H7 (cell line): ENCODE measurements around the gene UST. TPM values are rescaled to one million over a fixed set of nuclear protein-coding genes. Genes with fewer than 3 reads are reported as not detected.

Experiments used
- DNase-seq: peaks from one replicate; pipeline ENCODE4 v3.0.0; 2012
- H3K27me3 ChIP-seq: 2 replicates; pipeline ENCODE4 v1.6.0; 2011; ENCODE audit warnings: mild to moderate bottlenecking, low read length; ENCODE audit not compliant: control insufficient read depth, insufficient read depth
- H3K36me3 ChIP-seq: replicated peaks from 2 replicates; pipeline ENCODE4 v1.5.1; 2011; ENCODE audit warnings: low read length; ENCODE audit not compliant: control insufficient read depth, insufficient read depth
- H3K4me3 ChIP-seq: 2 replicates; pipeline ENCODE4 v1.5.1; 2011; ENCODE audit warnings: low read depth, mild to moderate bottlenecking, control low read depth, low read length, moderate library complexity; ENCODE audit not compliant: insufficient read depth
- total RNA-seq: library from RNA; depleted of rRNA; stranded (reverse); fragments of >200 nt; shearing (Covaris generic); gene quantifications from 2 replicates; pipeline ENCODE4 v1.2.3, GENCODE V29; 2014

UST gene
- total RNA-seq, 1 experiment from 2014 or later, result 32.6 TPM

- Histone ChIP-seq H3K27me3 (no peaks in the 10 kb centered on the region), H3K36me3 (peaks cover 2% of the 10 kb centered on the region; the same call in 1 of the 2 replicates), H3K4me3 (no peak overlapping the region)
- DNase-seq, result no peak
Measured at GRCh38 chr6:149044528-149044927, 297.7 kb downstream of the UST start.

- Histone ChIP-seq H3K36me3 (peaks cover 2% of the 10 kb centered on the region; the same call in 1 of the 2 replicates), H3K4me3 (no peak overlapping the region)
- DNase-seq, result no peak
Measured at GRCh38 chr6:149045404-149045803, 298.6 kb downstream of the UST start.

GRCh38 chr6:149046164-149046821 lies 299.5 kb downstream of the UST start:
- H3K4me3 ChIP-seq, result no peak overlapping the region

More at GRCh38 chr6:149045404-149045803, 298.6 kb downstream of the UST start:
- H3K27me3 ChIP-seq, result no peaks in the 10 kb centered on the region

GRCh38 chr6:149046822-149047246 lies 300.0 kb downstream of the UST start:
- Histone ChIP-seq H3K27me3 (no peaks in the 10 kb centered on the region), H3K36me3 (no peaks in the 10 kb centered on the region), H3K4me3 (no peak overlapping the region)
- DNase-seq, result no peak

More at GRCh38 chr6:149046164-149046821, 299.5 kb downstream of the UST start:
- peaks cover 2% of the 10 kb centered on the region; the same call in 1 of the 2 replicates for H3K36me3 ChIP-seq
- H3K27me3 ChIP-seq, result no peaks in the 10 kb centered on the region
- no peak for DNase-seq

GRCh38 chr6:149049230-149049629 lies 302.4 kb downstream of the UST start:
- Histone ChIP-seq H3K27me3 (no peaks in the 10 kb centered on the region), H3K36me3 (no peaks in the 10 kb centered on the region), H3K4me3 (no peak overlapping the region)
- no peak for DNase-seq

GRCh38 chr6:149050160-149050559 lies 303.3 kb downstream of the UST start:
- no peak for DNase-seq
- Histone ChIP-seq H3K4me3 (no peak overlapping the region), H3K27me3 (no peaks in the 10 kb centered on the region)

GRCh38 chr6:149052350-149053106 lies 305.7 kb downstream of the UST start:
- DNase-seq, result no peak
- Histone ChIP-seq H3K36me3 (no peaks in the 10 kb centered on the region), H3K27me3 (no peaks in the 10 kb centered on the region), H3K4me3 (no peak overlapping the region)

More at GRCh38 chr6:149050160-149050559, 303.3 kb downstream of the UST start:
- H3K36me3 ChIP-seq, result no peaks in the 10 kb centered on the region

- H3K36me3 ChIP-seq, result no peaks in the 10 kb centered on the region; the same call in 1 of the 2 replicates
- no peak overlapping the region for H3K4me3 ChIP-seq
- no peaks in the 10 kb centered on the region for H3K27me3 ChIP-seq
- no peak for DNase-seq
Measured at GRCh38 chr6:149053848-149054558, 307.2 kb downstream of the UST start.

- H3K36me3 ChIP-seq, result no peaks in the 10 kb centered on the region; the same call in 1 of the 2 replicates
- H3K27me3 ChIP-seq, result no peaks in the 10 kb centered on the region
- DNase-seq, result no peak
- no peak overlapping the region for H3K4me3 ChIP-seq
Measured at GRCh38 chr6:149054559-149055194, 307.8 kb downstream of the UST start.

- no peak for DNase-seq
- no peak overlapping the region for H3K4me3 ChIP-seq
- H3K27me3 ChIP-seq, result no peaks in the 10 kb centered on the region
Measured at GRCh38 chr6:149055195-149055899, 308.5 kb downstream of the UST start.

GRCh38 chr6:149056777-149057463 lies 310.1 kb downstream of the UST start:
- H3K36me3 ChIP-seq, result no peaks in the 10 kb centered on the region; the same call in 1 of the 2 replicates
- no peaks in the 10 kb centered on the region for H3K27me3 ChIP-seq
- H3K4me3 ChIP-seq, result no peak overlapping the region
- no peak for DNase-seq

More at GRCh38 chr6:149055195-149055899, 308.5 kb downstream of the UST start:
- H3K36me3 ChIP-seq, result no peaks in the 10 kb centered on the region; the same call in 1 of the 2 replicates

- H3K4me3 ChIP-seq, result no peak overlapping the region
- DNase-seq, result no peak
- H3K36me3 ChIP-seq, result no peaks in the 10 kb centered on the region; the same call in 1 of the 2 replicates
- no peaks in the 10 kb centered on the region for H3K27me3 ChIP-seq
Measured at GRCh38 chr6:149057464-149057840, 310.6 kb downstream of the UST start.

GRCh38 chr6:149059557-149059956 lies 312.7 kb downstream of the UST start:
- no peaks in the 10 kb centered on the region; the same call in 1 of the 2 replicates for H3K36me3 ChIP-seq
- no peak overlapping the region for H3K4me3 ChIP-seq
- H3K27me3 ChIP-seq, result no peaks in the 10 kb centered on the region
- no peak for DNase-seq
